ENCODE data around the gene IPO11. TPM values are rescaled to one million over a fixed set of nuclear protein-coding genes. Genes with fewer than 3 reads are reported as not detected.

Gene IPO11
- total and polyA plus RNA-seq, 2 experiments from 2014 or later: 18.7 to 64.7 TPM

- peaks cover 4% of the 10 kb centered on the region for H3K27me3 Mint-ChIP-seq (ENCODE audit: insufficient read depth, low read depth, poor library complexity)
- no peaks in the 10 kb centered on the region for H3K27me3 ChIP-seq (ENCODE audit: insufficient read depth)
- H3F3A ChIP-seq (replicated peaks; ENCODE audit: low read depth): no peaks in the 10 kb centered on the region
- TF ChIP-seq EZH2 (IDR thresholded peaks at IDR 0.05; ENCODE audit: low read depth, unreplicated experiment): no peak
- TF ChIP-seq ETS1 (IDR thresholded peaks at IDR 0.05): no peak
- TF ChIP-seq STAT1 (IDR thresholded peaks at IDR 0.05; ENCODE audit: unreplicated experiment): no peak
- TF ChIP-seq ZNF114 (CRISPR knock-in tag; IDR thresholded peaks at IDR 0.05): no peak
- no peak for TF ChIP-seq CTCF (conservative IDR thresholded peaks at IDR 0.05; ENCODE audit: low read depth in 2 of 2)
- no peak for TF ChIP-seq EZH2phosphoT487 (IDR thresholded peaks at IDR 0.05; ENCODE audit: unreplicated experiment)
- TF ChIP-seq, protein P1, sequence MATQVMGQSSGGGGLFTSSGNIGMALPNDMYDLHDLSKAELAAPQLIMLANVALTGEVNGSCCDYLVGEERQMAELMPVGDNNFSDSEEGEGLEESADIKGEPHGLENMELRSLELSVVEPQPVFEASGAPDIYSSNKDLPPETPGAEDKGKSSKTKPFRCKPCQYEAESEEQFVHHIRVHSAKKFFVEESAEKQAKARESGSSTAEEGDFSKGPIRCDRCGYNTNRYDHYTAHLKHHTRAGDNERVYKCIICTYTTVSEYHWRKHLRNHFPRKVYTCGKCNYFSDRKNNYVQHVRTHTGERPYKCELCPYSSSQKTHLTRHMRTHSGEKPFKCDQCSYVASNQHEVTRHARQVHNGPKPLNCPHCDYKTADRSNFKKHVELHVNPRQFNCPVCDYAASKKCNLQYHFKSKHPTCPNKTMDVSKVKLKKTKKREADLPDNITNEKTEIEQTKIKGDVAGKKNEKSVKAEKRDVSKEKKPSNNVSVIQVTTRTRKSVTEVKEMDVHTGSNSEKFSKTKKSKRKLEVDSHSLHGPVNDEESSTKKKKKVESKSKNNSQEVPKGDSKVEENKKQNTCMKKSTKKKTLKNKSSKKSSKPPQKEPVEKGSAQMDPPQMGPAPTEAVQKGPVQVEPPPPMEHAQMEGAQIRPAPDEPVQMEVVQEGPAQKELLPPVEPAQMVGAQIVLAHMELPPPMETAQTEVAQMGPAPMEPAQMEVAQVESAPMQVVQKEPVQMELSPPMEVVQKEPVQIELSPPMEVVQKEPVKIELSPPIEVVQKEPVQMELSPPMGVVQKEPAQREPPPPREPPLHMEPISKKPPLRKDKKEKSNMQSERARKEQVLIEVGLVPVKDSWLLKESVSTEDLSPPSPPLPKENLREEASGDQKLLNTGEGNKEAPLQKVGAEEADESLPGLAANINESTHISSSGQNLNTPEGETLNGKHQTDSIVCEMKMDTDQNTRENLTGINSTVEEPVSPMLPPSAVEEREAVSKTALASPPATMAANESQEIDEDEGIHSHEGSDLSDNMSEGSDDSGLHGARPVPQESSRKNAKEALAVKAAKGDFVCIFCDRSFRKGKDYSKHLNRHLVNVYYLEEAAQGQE (IDR thresholded peaks at IDR 0.05; ENCODE audit: unreplicated experiment): no peak
- TF ChIP-seq ZNF462 (CRISPR knock-in tag; IDR thresholded peaks at IDR 0.05): no peak
- no peak overlapping the region for H3K27ac Mint-ChIP-seq
- H3K4me3 Mint-ChIP-seq: no peak overlapping the region
- H3K36me3 ChIP-seq (ENCODE audit: insufficient read depth): peaks cover 6% of the 10 kb centered on the region; the same call in 1 of the 2 replicates
- H3K27ac ChIP-seq (ENCODE audit: low read depth): no peak overlapping the region
- no peaks in the 10 kb centered on the region for H3K9me2 ChIP-seq (ENCODE audit: insufficient read depth)
- no peak for ATAC-seq
- H3K4me1 Mint-ChIP-seq: peaks cover 14% of the 10 kb centered on the region
- DNase-seq (ENCODE audit: low spot score): no peak
- no peak overlapping the region for H2AFZ ChIP-seq
- H4K20me1 ChIP-seq (replicated peaks; ENCODE audit: insufficient read depth): no peaks in the 10 kb centered on the region
- H3K4me3 ChIP-seq: no peak overlapping the region
- no peak overlapping the region for H3K4me2 ChIP-seq
- H3K36me3 Mint-ChIP-seq (ENCODE audit: low read depth): peaks cover 38% of the 10 kb centered on the region
- H3K4me1 ChIP-seq (ENCODE audit: insufficient read depth): no peaks in the 10 kb centered on the region
- no peaks in the 10 kb centered on the region for H3K79me2 ChIP-seq (replicated peaks; ENCODE audit: insufficient read depth)
- peaks cover 33% of the 10 kb centered on the region for H3K9me3 Mint-ChIP-seq
Observed at GRCh38 chr5:62652225-62652624, 239.7 kb downstream of the IPO11 start.

Measured in GM23338 (cell line).